Mesothelial cell of epicardium (in vitro differentiated cells): ENCODE measurements around the gene KCNH6. TPM values are rescaled to one million over a fixed set of nuclear protein-coding genes. Genes with fewer than 3 reads are reported as not detected.

ENCODE experiments used
- DNase-seq, 2 experiments: peaks; one replicate each; pipeline ENCODE4 v3.0.0; 2021; ENCODE audit warnings: low spot score in 2 of 2; ENCODE audit not compliant: unreplicated experiment in 2 of 2
- H3K27ac Mint-ChIP-seq: 2 replicates; pipeline ENCODE4 v1.8.0; 2021; ENCODE audit warnings: mixed read lengths
- H3K27me3 Mint-ChIP-seq: 2 replicates; pipeline ENCODE4 v1.8.0; 2021; ENCODE audit warnings: low read depth, mixed read lengths
- H3K36me3 Mint-ChIP-seq: 2 replicates; pipeline ENCODE4 v1.8.0; 2021; ENCODE audit warnings: mixed read lengths
- H3K4me1 Mint-ChIP-seq: 2 replicates; pipeline ENCODE4 v1.8.0; 2021; ENCODE audit warnings: mixed read lengths
- H3K4me3 Mint-ChIP-seq: 2 replicates; pipeline ENCODE4 v1.8.0; 2021; ENCODE audit warnings: mild to moderate bottlenecking, moderate library complexity, mixed read lengths
- H3K9me3 Mint-ChIP-seq: 2 replicates; pipeline ENCODE4 v1.8.0; 2021; ENCODE audit warnings: mixed read lengths
- total RNA-seq: library from RNA; stranded (reverse); gene quantifications from 3 replicates; pipeline ENCODE4 v1.2.1, GENCODE V29; 2021
- TF ChIP-seq, protein P1 (sequence below): fragments of 200-600 bp; sonication (generic); IDR thresholded peaks from one replicate; pipeline ENCODE4 v1.5.0; 2021; ENCODE audit warnings: antibody characterized with exemption; ENCODE audit not compliant: unreplicated experiment

Gene KCNH6
- total RNA-seq, 1 donor from 2014 or later, result not detected

DNA sequence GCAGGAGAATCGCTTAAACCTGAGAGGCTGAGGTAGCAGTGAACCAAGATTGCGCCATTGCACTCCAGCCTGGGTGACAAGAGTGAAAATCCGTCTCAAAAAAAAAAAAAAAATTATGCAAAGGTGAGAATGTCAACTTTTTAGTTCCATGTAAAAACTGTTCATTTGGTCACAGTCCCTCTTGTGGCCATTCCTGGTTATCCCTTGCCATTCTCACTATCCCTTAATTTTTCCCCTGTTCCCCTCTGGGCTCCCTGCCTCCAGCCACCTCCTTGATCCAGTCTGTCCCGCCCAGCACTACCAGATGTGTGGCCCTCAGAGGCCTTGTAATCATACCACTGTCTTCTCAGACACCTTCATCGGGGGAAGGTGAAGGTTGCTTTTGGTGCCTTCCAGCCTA is 50.5 kb downstream of the KCNH6 start:
- peaks cover 2% of the 10 kb centered on the region for H3K36me3 Mint-ChIP-seq
- TF ChIP-seq, protein P1, sequence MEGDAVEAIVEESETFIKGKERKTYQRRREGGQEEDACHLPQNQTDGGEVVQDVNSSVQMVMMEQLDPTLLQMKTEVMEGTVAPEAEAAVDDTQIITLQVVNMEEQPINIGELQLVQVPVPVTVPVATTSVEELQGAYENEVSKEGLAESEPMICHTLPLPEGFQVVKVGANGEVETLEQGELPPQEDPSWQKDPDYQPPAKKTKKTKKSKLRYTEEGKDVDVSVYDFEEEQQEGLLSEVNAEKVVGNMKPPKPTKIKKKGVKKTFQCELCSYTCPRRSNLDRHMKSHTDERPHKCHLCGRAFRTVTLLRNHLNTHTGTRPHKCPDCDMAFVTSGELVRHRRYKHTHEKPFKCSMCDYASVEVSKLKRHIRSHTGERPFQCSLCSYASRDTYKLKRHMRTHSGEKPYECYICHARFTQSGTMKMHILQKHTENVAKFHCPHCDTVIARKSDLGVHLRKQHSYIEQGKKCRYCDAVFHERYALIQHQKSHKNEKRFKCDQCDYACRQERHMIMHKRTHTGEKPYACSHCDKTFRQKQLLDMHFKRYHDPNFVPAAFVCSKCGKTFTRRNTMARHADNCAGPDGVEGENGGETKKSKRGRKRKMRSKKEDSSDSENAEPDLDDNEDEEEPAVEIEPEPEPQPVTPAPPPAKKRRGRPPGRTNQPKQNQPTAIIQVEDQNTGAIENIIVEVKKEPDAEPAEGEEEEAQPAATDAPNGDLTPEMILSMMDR, result no peak
- no peak overlapping the region for H3K4me3 Mint-ChIP-seq
- H3K27me3 Mint-ChIP-seq, result no peaks in the 10 kb centered on the region
- peaks cover 2% of the 10 kb centered on the region for H3K4me1 Mint-ChIP-seq
- no peak overlapping the region for H3K27ac Mint-ChIP-seq
- no peaks in the 10 kb centered on the region for H3K9me3 Mint-ChIP-seq
- no peak for DNase-seq

DNA sequence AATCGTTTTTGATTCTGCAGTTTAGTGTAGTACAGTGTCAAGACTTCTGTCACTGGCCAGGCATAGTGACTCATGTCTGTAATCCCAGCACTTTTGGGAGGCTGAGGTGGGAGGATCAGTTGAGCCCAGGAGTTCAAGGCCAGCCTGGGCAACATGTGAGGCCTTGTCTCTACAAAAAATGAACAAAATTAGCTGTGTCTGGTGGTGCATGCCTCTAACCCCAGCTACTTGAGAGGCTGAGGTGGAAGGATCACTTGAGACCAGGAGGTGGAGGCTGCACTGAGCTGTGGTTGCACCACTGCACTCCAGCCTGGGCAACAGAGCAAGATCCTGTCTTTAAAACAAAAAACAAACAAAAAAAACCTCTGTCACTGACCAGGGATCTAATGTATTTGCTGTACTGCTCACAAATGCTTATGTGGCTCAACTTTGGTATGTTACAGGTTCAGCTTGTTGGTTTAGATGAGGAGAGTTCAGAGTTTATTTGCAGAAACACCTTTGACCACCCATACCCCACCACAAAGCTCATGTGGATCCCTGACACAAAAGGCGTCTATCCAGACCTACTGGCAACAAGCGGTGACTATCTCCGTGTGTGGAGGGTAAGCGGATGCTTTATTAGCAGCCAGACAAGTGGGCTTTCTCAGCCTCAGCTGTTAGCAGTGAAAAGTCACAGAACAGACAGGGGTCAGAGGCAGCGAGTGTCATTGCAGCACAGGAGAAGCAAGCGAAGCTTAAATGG is 55.0 kb downstream of the KCNH6 start:
- no peaks in the 10 kb centered on the region for H3K9me3 Mint-ChIP-seq
- peaks cover 19% of the 10 kb centered on the region for H3K4me1 Mint-ChIP-seq
- TF ChIP-seq, protein P1, result no peak
- H3K27ac Mint-ChIP-seq, result no peak overlapping the region
- H3K4me3 Mint-ChIP-seq, result no peak overlapping the region
- no peak for DNase-seq
- H3K27me3 Mint-ChIP-seq, result no peaks in the 10 kb centered on the region
- H3K36me3 Mint-ChIP-seq, result peaks cover 15% of the 10 kb centered on the region

DNA sequence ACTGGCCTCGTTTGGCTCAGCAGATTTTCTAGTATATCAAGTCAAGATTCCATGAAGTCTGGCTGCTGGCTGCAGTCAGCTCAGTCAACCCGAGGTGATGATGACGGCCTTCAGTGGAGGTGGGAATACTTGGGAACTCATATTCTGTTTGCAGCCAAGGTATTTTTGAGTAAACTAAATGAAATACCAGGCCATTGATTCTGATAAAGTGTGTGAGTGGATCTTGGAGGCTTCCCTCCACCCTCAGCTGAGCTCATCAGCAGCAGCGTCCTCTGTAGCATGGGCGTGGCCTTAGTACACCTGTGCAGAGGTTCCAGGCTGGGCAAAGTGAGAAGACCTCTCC is 55.6 kb downstream of the KCNH6 start:
- Mint-ChIP-seq H3K4me3 (no peak overlapping the region), H3K36me3 (peaks cover 20% of the 10 kb centered on the region), H3K4me1 (peaks cover 19% of the 10 kb centered on the region), H3K27me3 (no peaks in the 10 kb centered on the region), H3K27ac (peak overlapping the region; percentile 80), H3K9me3 (no peaks in the 10 kb centered on the region)
- TF ChIP-seq, protein P1, result no peak
- DNase-seq, result no peak

DNA sequence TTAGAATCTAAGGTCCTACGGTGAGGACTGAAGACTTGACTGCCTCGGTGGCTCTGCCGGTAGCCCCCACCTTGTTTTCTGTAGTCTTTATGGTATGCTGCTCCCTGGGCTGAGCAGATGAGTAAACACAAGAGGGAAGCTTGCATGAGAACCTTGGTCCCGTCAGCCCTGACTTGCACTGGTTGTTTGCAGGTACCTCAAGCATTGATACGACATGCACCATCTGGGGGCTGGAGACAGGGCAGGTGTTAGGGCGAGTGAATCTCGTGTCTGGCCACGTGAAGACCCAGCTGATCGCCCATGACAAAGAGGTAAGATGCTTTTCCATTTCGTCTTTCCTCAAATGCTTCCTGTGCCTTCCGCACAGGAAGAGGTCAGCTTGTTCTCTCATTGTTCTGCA is 56.5 kb downstream of the KCNH6 start:
- Mint-ChIP-seq H3K27ac (peak overlapping the region; percentile 80), H3K9me3 (no peaks in the 10 kb centered on the region), H3K4me3 (no peak overlapping the region), H3K36me3 (peaks cover 23% of the 10 kb centered on the region), H3K27me3 (no peaks in the 10 kb centered on the region), H3K4me1 (peaks cover 19% of the 10 kb centered on the region)
- TF ChIP-seq, protein P1, result no peak
- no peak for DNase-seq

DNA sequence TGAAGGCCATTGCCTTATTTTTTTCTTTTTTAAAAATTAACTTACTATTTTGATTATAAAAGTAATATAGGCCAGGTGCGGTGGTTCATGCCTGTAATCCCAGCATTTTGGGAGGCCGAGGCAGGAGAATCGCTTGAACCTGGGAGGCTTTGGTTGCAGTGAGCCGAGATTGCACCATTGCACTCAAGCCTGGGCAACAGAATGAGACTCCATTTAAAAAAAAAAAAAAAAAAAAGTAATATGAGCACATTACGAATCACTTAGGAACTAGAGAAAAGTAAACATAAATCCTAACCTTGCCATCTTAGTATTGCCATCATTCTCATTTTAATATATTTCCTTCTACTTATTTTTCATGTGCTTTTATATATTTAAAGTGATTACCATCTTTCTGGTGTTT is 64.6 kb downstream of the KCNH6 start:
- H3K27me3 Mint-ChIP-seq, result no peaks in the 10 kb centered on the region
- no peak overlapping the region for H3K4me3 Mint-ChIP-seq
- DNase-seq, result no peak
- H3K36me3 Mint-ChIP-seq, result peaks cover 48% of the 10 kb centered on the region
- H3K27ac Mint-ChIP-seq, result no peak overlapping the region
- H3K4me1 Mint-ChIP-seq, result no peaks in the 10 kb centered on the region
- no peaks in the 10 kb centered on the region for H3K9me3 Mint-ChIP-seq
- TF ChIP-seq, protein P1, result no peak

DNA sequence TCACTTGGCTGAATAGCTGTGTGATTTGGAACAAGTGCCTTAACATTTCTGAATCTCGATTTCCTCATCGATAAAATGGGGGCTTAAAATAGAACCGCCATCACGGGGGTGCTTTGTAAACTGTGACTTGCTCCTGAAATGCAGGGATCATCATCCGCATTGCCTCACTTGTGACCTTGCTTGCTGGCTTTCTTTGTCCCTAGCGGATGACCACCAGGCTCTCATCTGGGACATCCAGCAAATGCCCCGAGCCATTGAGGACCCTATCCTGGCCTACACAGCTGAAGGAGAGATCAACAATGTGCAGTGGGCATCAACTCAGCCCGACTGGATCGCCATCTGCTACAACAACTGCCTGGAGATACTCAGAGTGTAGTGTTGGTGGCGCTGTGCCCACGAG is 65.6 kb downstream of the KCNH6 start:
- Mint-ChIP-seq H3K27ac (no peak overlapping the region), H3K27me3 (no peaks in the 10 kb centered on the region), H3K4me3 (no peak overlapping the region), H3K36me3 (peaks cover 38% of the 10 kb centered on the region), H3K9me3 (no peaks in the 10 kb centered on the region), H3K4me1 (no peaks in the 10 kb centered on the region)
- TF ChIP-seq, protein P1, result no peak
- no peak for DNase-seq
